Left kidney (tissue), 2 donors: ENCODE results near the gene PSMD13. TPM values are rescaled to one million over a fixed set of nuclear protein-coding genes. Genes with fewer than 3 reads are reported as not detected.

ENCODE experiments used
- DNase-seq: peaks from one replicate; pipeline ENCODE4 v3.0.0-alpha.2; 2013
- polyA plus RNA-seq: library from polyadenylated mRNA; unstranded; fragments of 120-200 nt; gene quantifications from one replicate; pipeline ENCODE4 v1.2.1, GENCODE V29; 2013; ENCODE audit not compliant: insufficient read length

Gene PSMD13
- polyA plus RNA-seq, 1 donor, result 156 TPM

DNA sequence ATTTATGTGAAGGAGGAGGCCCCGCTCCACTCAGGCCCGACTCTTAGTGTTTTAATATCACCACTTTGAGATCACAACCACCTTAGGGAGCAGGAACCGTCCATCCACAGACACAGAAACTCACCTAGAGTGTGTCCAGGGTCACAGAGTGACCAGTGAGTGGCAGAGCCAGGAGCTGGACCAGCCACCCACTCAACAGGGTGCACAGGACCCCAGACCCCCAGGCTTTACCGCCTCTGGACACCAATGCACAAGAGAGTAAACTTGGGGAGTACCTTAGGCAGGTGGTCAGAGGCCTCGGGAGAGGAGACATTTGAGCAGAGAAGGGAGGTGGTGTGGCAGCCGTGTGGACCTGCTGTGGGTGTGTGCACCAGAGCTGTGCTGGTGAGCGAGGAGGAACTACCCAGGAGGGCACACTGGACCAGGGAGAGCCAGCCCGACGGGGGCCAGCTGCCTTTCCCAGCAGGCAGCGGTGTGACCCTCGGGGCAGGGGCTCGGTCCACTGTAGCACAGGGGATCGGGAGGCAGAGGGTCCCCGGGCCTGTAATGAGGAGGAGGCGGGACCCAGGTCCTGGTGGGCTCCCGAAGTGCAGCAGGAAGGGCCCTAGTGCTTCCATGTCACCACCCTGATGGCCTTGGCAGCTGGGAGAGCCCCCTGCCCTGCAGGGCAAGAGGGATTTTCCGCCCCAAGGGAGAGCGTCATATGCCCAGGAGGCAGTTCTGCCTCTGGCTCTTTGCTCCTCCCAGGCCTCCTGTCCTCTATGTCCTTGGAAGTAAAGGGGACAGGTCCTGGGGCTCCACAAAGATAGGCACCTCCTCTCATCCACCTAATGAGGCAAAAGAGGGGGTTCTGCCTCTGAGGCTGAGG is 33.9 kb downstream of the PSMD13 start:
- DNase-seq, result no peak

DNA sequence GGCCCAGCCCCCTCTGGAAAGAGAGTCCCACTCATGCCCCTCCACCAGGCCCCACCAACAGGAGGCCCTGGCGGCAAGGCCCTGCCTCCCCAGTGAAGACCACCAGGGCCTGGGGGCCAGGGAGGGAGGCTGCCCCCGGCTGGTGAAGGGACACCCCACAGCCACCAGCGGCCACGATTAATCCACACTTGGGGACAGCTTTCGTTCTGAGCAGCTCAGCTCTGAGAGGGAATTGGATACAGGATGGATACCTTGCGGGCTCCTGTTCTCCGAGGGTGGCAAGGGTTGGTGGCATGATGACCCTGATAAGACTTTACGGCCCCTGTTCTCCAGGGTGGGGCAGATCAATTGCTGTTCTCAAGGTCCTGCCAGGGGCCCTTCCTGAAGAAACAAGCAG is 34.5 kb downstream of the PSMD13 start:
- no peak for DNase-seq

GRCh38 chr11:272195-272930 is 35.6 kb downstream of the PSMD13 start:
- no peak for DNase-seq

DNA sequence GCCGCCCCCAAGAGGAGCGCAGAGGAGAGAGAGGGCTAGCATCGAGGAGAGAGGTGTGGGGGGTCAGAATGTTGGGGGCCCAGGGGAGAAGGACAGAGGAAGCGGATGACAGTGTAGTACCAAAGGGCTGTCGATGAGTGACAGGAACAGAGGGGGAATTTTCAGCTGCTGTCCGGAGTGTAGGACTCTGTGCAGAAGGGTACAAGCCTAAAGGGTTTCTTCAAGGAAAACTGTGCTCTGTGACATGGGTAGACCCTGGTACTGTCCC is 36.1 kb downstream of the PSMD13 start:
- no peak for DNase-seq

DNA sequence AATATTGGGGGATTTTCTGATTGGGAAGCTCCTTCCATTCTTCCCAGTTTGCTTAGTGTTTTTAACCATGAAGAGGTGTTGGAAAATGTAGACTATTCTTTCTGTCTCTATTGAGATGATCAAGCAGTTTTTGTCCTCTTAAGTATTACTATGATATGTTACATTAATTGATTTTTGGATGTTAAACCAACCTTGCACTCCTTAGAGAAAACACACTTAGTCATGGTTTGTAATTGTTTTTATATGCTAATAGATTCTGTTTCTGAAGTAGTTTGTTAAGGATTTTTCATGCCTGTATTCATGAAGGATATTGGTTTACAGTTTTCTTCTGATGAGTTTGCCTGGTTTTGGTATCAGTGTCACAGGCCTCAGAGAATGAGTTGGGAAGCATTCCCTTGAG is 39.4 kb downstream of the PSMD13 start:
- no peak for DNase-seq

DNA sequence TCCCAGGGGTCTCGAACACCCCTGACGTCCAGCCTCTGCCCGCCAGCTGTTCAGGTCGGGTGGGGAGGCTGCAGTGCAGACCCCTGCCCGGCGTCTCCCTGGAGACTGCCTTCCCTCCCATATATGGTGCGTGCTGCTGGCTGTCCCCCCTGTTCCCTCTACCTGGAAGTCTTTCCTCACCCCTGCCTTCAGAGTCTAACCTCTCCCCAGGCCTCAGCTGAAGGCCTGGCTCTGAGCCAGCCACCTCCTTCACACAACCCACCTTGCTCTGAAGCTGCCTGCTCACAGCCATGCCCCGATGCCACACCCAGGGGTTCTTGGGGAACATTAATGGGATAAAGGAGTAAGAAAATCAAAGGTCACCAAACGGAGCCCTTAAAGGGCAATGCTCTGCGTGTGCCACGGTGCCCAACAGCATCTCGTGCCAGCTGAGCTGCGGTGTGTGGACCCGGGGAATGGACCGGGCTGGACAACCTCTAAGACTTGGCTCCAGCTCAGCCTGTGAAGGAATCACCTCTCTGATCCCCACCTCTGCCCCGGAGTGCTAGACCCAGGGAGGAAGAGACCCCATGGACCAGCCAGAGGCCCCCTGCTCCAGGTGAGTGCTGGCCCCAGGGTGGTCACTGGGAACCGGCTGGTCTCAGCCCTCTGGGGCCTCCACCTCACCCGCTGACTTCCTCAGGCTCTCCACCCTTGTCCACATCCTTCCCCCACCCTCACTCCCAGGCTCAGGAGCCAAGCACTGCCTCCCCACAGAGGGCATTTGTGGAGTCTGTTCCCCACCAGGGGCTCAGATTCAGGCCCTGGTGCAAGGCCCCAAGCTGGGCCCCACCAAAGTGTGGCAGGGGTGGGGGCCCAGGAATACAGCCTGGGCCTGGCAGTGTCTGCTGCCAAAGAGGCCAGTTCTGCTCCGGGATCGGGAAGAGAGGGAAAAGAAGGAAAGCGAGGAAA is 41.5 kb downstream of the PSMD13 start, which contains the start of gene NLRP6:
NLRP6 (plus strand) TSS at position 407 of the 951 bp plus-strand sequence; CDS start at position 570, 163 bp downstream.
- DNase-seq, result no peak

GRCh38 chr11:279040-279965 is 42.5 kb downstream of the PSMD13 start:
- DNase-seq, result no peak

DNA sequence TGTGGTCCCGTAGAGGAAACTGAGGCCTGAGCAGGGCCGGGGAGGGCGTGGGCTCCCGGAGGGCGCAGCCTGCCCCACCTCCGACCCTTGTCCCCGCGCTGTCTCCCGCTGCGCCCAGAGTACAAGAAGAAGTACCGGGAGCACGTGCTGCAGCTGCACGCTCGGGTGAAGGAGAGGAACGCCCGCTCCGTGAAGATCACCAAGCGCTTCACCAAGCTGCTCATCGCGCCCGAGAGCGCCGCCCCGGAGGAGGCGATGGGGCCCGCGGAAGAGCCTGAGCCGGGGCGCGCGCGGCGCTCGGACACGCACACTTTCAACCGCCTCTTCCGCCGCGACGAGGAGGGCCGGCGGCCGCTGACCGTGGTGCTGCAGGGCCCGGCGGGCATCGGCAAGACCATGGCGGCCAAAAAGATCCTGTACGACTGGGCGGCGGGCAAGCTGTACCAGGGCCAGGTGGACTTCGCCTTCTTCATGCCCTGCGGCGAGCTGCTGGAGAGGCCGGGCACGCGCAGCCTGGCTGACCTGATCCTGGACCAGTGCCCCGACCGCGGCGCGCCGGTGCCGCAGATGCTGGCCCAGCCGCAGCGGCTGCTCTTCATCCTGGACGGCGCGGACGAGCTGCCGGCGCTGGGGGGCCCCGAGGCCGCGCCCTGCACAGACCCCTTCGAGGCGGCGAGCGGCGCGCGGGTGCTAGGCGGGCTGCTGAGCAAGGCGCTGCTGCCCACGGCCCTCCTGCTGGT is 43.4 kb downstream of the PSMD13 start:
- DNase-seq, result no peak

DNA sequence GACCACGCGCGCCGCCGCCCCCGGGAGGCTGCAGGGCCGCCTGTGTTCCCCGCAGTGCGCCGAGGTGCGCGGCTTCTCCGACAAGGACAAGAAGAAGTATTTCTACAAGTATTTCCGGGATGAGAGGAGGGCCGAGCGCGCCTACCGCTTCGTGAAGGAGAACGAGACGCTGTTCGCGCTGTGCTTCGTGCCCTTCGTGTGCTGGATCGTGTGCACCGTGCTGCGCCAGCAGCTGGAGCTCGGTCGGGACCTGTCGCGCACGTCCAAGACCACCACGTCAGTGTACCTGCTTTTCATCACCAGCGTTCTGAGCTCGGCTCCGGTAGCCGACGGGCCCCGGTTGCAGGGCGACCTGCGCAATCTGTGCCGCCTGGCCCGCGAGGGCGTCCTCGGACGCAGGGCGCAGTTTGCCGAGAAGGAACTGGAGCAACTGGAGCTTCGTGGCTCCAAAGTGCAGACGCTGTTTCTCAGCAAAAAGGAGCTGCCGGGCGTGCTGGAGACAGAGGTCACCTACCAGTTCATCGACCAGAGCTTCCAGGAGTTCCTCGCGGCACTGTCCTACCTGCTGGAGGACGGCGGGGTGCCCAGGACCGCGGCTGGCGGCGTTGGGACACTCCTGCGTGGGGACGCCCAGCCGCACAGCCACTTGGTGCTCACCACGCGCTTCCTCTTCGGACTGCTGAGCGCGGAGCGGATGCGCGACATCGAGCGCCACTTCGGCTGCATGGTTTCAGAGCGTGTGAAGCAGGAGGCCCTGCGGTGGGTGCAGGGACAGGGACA is 44.1 kb downstream of the PSMD13 start:
- no peak for DNase-seq

DNA sequence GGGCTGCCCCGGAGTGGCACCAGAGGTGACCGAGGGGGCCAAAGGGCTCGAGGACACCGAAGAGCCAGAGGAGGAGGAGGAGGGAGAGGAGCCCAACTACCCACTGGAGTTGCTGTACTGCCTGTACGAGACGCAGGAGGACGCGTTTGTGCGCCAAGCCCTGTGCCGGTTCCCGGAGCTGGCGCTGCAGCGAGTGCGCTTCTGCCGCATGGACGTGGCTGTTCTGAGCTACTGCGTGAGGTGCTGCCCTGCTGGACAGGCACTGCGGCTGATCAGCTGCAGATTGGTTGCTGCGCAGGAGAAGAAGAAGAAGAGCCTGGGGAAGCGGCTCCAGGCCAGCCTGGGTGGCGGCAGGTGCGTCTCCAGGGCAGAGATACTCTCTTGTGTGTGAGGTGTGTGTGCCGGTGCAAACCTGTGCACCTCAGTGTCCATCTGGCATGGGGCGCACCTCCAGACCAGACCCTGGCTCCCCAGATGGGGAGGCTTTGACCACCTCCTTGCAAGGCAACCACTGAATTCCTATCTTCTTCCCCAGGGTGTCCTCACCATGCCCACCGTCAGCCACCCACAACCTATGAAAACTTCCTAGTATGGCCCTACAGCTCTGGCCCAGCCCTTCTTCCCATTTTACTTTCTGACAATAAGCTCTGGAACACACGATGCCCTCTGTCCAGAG is 44.8 kb downstream of the PSMD13 start:
- no peak for DNase-seq

DNA sequence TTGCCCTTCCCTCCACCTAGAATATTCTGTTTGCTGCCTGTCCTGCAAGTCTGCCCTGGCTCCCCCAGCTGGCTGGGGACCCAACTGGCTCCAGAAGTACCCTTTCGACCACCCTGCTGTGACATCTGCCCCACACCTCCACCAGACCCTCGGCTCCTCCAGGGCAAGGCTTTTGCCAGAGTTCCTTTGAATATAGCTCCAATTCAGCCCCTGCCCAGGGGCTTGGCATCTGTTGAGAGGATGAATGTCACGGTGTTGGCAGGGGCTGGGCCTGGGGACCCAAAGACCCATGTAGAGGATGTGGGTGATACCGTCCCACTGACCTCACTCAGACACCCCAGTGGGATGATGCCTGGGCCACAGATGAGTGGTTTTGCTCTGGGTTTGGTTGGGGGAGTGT is 45.4 kb downstream of the PSMD13 start:
- no peak for DNase-seq

DNA sequence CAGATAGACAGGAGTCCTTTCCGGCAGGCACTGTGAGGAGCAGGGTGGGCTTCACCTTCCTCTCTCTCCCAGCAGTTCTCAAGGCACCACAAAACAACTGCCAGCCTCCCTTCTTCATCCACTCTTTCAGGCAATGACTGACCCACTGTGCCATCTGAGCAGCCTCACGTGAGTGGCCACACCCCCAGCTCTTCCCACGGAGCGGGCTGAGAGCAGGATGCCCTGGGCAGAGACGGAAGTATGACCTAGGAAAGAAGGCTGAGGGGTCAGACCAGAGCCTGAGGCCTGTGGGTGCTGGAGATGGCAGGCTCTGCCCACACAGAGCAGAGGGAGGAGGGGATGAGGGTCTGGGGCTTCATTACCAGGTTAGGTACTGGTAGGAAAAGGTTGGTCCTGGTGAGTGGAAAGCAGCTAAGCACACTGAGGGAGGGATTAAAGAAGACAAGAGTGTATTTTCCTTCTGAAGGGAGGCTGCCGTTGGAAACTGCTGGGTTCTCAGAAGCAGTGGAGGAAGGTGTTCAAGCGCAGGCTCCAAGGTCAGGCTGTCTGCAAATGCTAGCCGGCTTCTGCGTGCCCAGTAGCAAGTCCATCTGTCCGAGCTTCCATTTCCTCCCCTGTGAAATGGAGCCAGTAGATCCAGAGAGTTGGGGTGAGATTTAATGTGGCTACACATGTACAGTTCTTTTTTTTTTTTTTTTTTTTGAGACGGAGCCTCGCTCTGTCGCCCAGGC is 46.0 kb downstream of the PSMD13 start:
- DNase-seq, result no peak

- DNase-seq, result no peak
Observed at GRCh38 chr11:283405-284104, 46.8 kb downstream of the PSMD13 start.

DNA sequence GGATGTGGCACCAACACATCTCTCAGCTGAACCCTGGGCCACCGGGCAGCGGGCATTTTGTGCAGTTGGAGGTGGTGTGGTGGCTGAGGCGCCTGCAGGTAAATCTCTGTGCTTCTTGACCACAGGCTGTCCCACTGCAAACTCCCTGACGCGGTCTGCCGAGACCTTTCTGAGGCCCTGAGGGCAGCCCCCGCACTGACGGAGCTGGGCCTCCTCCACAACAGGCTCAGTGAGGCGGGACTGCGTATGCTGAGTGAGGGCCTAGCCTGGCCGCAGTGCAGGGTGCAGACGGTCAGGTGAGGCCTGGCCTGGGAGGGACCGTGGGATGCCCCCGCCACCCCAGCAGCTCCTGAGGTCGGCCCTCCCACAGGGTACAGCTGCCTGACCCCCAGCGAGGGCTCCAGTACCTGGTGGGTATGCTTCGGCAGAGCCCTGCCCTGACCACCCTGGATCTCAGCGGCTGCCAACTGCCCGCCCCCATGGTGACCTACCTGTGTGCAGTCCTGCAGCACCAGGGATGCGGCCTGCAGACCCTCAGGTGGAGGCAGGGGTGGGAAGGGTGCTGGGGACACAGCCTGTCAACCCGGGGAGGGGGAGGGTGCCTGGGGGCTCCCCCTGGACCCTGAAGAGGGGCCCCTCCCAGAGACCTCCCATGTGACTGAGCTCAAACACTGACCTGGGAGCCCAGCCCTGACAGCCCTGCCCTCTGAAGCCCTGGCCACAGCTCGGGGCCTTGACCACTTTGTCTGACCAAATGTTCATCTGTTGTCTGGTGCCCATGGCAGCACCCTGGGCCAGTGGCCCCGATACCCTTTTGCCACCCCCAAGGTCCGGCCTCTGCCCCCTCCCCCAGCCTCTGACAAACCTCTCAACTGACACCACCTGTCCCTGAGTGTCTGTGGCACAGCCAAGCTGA is 47.6 kb downstream of the PSMD13 start:
- DNase-seq, result no peak

DNA sequence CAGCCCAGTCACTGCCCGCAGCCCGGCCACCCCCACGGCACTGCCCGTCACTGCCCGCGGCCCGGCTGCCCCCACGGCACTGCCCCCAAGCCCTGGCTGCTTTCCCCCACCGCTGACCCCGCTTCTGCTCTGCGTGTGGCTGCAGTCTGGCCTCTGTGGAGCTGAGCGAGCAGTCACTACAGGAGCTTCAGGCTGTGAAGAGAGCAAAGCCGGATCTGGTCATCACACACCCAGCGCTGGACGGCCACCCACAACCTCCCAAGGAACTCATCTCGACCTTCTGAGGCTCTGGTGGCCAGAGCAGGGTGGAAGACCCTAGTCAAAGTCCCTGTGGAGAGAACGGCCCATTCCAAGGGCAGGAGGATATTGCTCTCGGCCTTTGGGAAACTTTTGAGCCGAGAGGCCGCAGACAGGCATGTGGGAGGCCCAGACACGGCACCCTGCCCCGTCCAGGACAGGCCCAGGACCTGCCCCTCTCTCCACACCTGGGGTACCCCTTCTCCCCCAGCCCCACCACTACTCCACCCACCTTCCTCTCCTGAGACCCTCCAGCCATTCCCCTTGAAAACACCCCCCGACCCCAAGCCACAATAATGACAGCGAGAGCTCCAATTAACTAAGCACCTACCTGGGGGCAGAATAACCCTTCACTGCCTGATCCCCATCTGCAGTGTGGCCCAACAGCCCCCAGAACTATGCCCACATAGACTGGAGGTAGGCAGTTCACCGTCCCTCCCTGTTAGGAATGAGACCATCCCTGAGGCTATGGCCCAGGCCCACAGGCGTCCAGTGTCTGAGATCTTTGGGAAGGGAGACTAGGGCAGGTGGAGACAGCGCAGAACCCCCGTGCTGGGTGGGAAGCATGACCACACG is 48.5 kb downstream of the PSMD13 start:
- DNase-seq, result no peak

GRCh38 chr11:285894-286220 is 49.1 kb downstream of the PSMD13 start:
- DNase-seq, result no peak
